HepG2 (cell line): ENCODE data around the gene ELL. TPM values are rescaled to one million over a fixed set of nuclear protein-coding genes. Genes with fewer than 3 reads are reported as not detected.

Experiments
- ARID4A ChIP-seq: sonication (generic); formaldehyde crosslinking; IDR thresholded peaks from 2 replicates; pipeline ENCODE4 v1.5.0; 2020; ENCODE audit warnings: mild to moderate bottlenecking, missing genetic modification reagents, borderline replicate concordance
- ATF1 ChIP-seq: IDR thresholded peaks from 2 replicates; pipeline ENCODE4 v1.6.1; 2016; ENCODE audit warnings: mild to moderate bottlenecking, control low read depth
- ATF3 ChIP-seq: sonication (generic); formaldehyde crosslinking; IDR thresholded peaks from 2 replicates; pipeline ENCODE4 v1.4.0; 2020; ENCODE audit warnings: missing genetic modification reagents
- ATF6 ChIP-seq: sonication (generic); formaldehyde crosslinking; conservative IDR thresholded peaks from 2 replicates; pipeline ENCODE4 v1.4.0; 2020; ENCODE audit warnings: missing genetic modification reagents
- ATF7 ChIP-seq, 2 experiments: fragments of 450-650 bp in 1 of 2; sonication (generic) in 1 of 2; formaldehyde crosslinking in 1 of 2; IDR thresholded peaks; 2 replicates each; pipeline versions ENCODE4 v1.4.0 to v1.6.1; 2016 to 2020; ENCODE audit warnings: antibody characterized with exemption in 1 of 2, mild to moderate bottlenecking in 1 of 2, missing genetic modification reagents in 1 of 2
- ERF ChIP-seq: IDR thresholded peaks from 2 replicates; pipeline ENCODE4 v1.6.1; 2018; ENCODE audit warnings: missing biosample characterization, missing genetic modification reagents
- FOXO4 ChIP-seq: sonication (generic); formaldehyde crosslinking; conservative IDR thresholded peaks from 2 replicates; pipeline ENCODE4 v1.8.1; 2023; ENCODE audit warnings: missing genetic modification reagents
- HDAC2 ChIP-seq: sonication (generic); formaldehyde crosslinking; IDR thresholded peaks from 2 replicates; pipeline ENCODE4 v1.4.0; 2020; ENCODE audit warnings: missing genetic modification reagents
- HES4 ChIP-seq: sonication (generic); formaldehyde crosslinking; IDR thresholded peaks from 2 replicates; pipeline ENCODE4 v1.9.0; 2021; ENCODE audit warnings: mild to moderate bottlenecking, missing genetic modification reagents, borderline replicate concordance
- POLR2AphosphoS5 ChIP-seq: IDR thresholded peaks from 2 replicates; pipeline ENCODE4 v1.6.1; 2012; ENCODE audit warnings: low read depth, low read length
- RBM39 ChIP-seq: fragments of 200-400 bp; formaldehyde crosslinking; IDR thresholded peaks from one replicate; pipeline ENCODE4 v1.6.1; 2018; ENCODE audit warnings: antibody characterized with exemption, mild to moderate bottlenecking, low read depth, low read length; ENCODE audit not compliant: poor library complexity, severe bottlenecking
- RFXANK ChIP-seq: IDR thresholded peaks from 2 replicates; pipeline ENCODE4 v1.6.1; 2016
- RFXAP ChIP-seq: sonication (generic); formaldehyde crosslinking; IDR thresholded peaks from 2 replicates; pipeline ENCODE4 v1.4.0; 2020; ENCODE audit warnings: missing genetic modification reagents, borderline replicate concordance
- TARDBP ChIP-seq: sonication (generic); formaldehyde crosslinking; IDR thresholded peaks from 2 replicates; pipeline ENCODE4 v1.8.0; 2022; ENCODE audit warnings: mild to moderate bottlenecking, missing genetic modification reagents
- ZBTB25 ChIP-seq: IDR thresholded peaks from 2 replicates; pipeline ENCODE4 v1.6.1; 2018; ENCODE audit warnings: missing genetic modification reagents
- ZNF12 ChIP-seq: sonication (generic); formaldehyde crosslinking; IDR thresholded peaks from 2 replicates; pipeline ENCODE4 v1.5.0; 2020; ENCODE audit warnings: missing genetic modification reagents
- ZNF232 ChIP-seq: sonication (generic); formaldehyde crosslinking; IDR thresholded peaks from 2 replicates; pipeline ENCODE4 v1.4.0; 2020; ENCODE audit warnings: missing genetic modification reagents, borderline replicate concordance
- ZNF432 ChIP-seq: sonication (generic); formaldehyde crosslinking; IDR thresholded peaks from 2 replicates; pipeline ENCODE4 v1.5.0; 2020; ENCODE audit warnings: missing genetic modification reagents, mild to moderate bottlenecking, borderline replicate concordance
- ZNF577 ChIP-seq: sonication (generic); formaldehyde crosslinking; IDR thresholded peaks from 2 replicates; pipeline ENCODE4 v1.4.0; 2020; ENCODE audit warnings: mild to moderate bottlenecking, low read depth, missing genetic modification reagents, borderline replicate concordance
- ZNF616 ChIP-seq: sonication (generic); formaldehyde crosslinking; IDR thresholded peaks from 2 replicates; pipeline ENCODE4 v1.5.0; 2020; ENCODE audit warnings: low read depth, mild to moderate bottlenecking, missing genetic modification reagents
- polyA plus RNA-seq, 8 experiments: library from polyadenylated mRNA; depleted of rRNA in 3 of 8; stranded (reverse) in 7 of 8; unstranded in 1 of 8; fragments of >200 nt; fragmentation: Illumina TruSeq in 4 of 8; extraction: Trizol in 4 of 8; gene quantifications; 2 replicates each; pipeline versions ENCODE4 v1.2.1 to v1.2.3, GENCODE V29; 2011 to 2016; ENCODE audit warnings: low read depth in 4 of 8, missing spikeins in 1 of 8, mixed read lengths in 1 of 8; ENCODE audit not compliant: insufficient read depth in 1 of 8
- total RNA-seq, 5 experiments: library from RNA; depleted of rRNA; stranded (reverse); fragments of >200 nt; fragmentation: Illumina TruSeq; extraction: Trizol; gene quantifications; 2 replicates each; pipeline ENCODE4 v1.2.3, GENCODE V29; 2016; ENCODE audit warnings: low read depth in 1 of 5

The ELL gene
- total and polyA plus RNA-seq, 2 of the 13 experiments (the other 11 are each of a cell fraction or from before 2014, with no cell fraction given), result 3.7 to 5.4 TPM

GRCh38 chr19:18503971-18504885 lies 17.6 kb downstream of the ELL start (continued):
- TF ChIP-seq ARID4A (CRISPR knock-in tag), result peak; percentile 40; the same call in 1 of the 2 replicates
- peak; percentile 87 for TF ChIP-seq POLR2AphosphoS5
- TF ChIP-seq TARDBP (CRISPR knock-in tag), result no peak
- TF ChIP-seq HDAC2, result peak; percentile 19; the same call in 1 of the 2 replicates
- TF ChIP-seq ZNF232 (CRISPR knock-in tag), result no peak
- TF ChIP-seq ZBTB25 (CRISPR knock-in tag), result no peak
- no peak for TF ChIP-seq ATF3 (CRISPR knock-in tag)
- TF ChIP-seq RFXAP (CRISPR knock-in tag), result 0 out of 2 replicates have a peak, but pooled peaks have one; percentile 49
- 0 out of 2 replicates have a peak, but pooled peaks have one; percentile 13 for TF ChIP-seq ATF1 (CRISPR knock-in tag)
- TF ChIP-seq ATF6 (CRISPR knock-in tag), result no peak
- no peak for TF ChIP-seq FOXO4 (CRISPR knock-in tag)
- TF ChIP-seq ERF (CRISPR knock-in tag), result peak; percentile 42; the same call in 1 of the 2 replicates
- no peak for TF ChIP-seq RBM39
- TF ChIP-seq HES4 (CRISPR knock-in tag), result no peak
- TF ChIP-seq ZNF12, result no peak
- no peak for TF ChIP-seq ZNF432
- no peak for TF ChIP-seq ATF7 (IDR thresholded peaks at IDR 0.05)
- no peak for TF ChIP-seq ATF7 (CRISPR knock-in tag; IDR thresholded peaks at IDR 0.05)
- TF ChIP-seq ZNF616 (CRISPR knock-in tag), result no peak
- TF ChIP-seq ZNF577 (CRISPR knock-in tag), result no peak
- TF ChIP-seq RFXANK (CRISPR knock-in tag), result no peak
